ENCODE data around the gene GNB3.
"Not testable (repeated sequence)": the region's sequence is repeated elsewhere in the genome, so short reads cannot be mapped to it uniquely, and the experiment has no call there.

GNB3 gene

GRCh38 chr12:6860116-6860515 lies 19.4 kb downstream of the GNB3 start:
- no peak for DNase-seq (ENCODE audit: low read depth, low spot score)

- no peak for DNase-seq (ENCODE audit: low read depth, low spot score)
Observed at GRCh38 chr12:6860942-6861341, 20.2 kb downstream of the GNB3 start.

GRCh38 chr12:6861391-6861790 lies 20.7 kb downstream of the GNB3 start:
- DNase-seq (ENCODE audit: low read depth, low spot score) = no peak

- DNase-seq (ENCODE audit: low read depth, low spot score) = no peak
Observed at GRCh38 chr12:6863033-6863432, 22.3 kb downstream of the GNB3 start.

- no peak for DNase-seq (ENCODE audit: low read depth, low spot score)
Observed at GRCh38 chr12:6863586-6864321, 23.0 kb downstream of the GNB3 start.

GRCh38 chr12:6865307-6865706 lies 24.6 kb downstream of the GNB3 start:
- DNase-seq (ENCODE audit: low read depth, low spot score) = not testable (repeated sequence)

- DNase-seq (ENCODE audit: low read depth, low spot score) = no peak
Observed at GRCh38 chr12:6866163-6866919, 25.6 kb downstream of the GNB3 start.

- peak; percentile 51 for DNase-seq (ENCODE audit: low read depth, low spot score)
Observed at GRCh38 chr12:6866920-6867412, 26.2 kb downstream of the GNB3 start.

- DNase-seq (ENCODE audit: low read depth, low spot score) = peak; percentile 82
Observed at GRCh38 chr12:6867413-6868210, 26.9 kb downstream of the GNB3 start, which contains the start of gene TPI1. Gene TPI1, plus strand, starts transcription at chr12:6867531. Its CDS starts 36 bp downstream, at chr12:6867567.

GRCh38 chr12:6868211-6869048 lies 27.7 kb downstream of the GNB3 start:
- peak; percentile 43 for DNase-seq (ENCODE audit: low read depth, low spot score)

- peak; percentile 96 for DNase-seq (ENCODE audit: low read depth, low spot score)
Observed at GRCh38 chr12:6869049-6870021, 28.6 kb downstream of the GNB3 start.

GRCh38 chr12:6870304-6870703 lies 29.6 kb downstream of the GNB3 start:
- DNase-seq (ENCODE audit: low read depth, low spot score) = not testable (repeated sequence)

GRCh38 chr12:6871052-6871957 lies 30.6 kb downstream of the GNB3 start:
- peak; percentile 47 for DNase-seq (ENCODE audit: low read depth, low spot score)

- peak; percentile 96 for DNase-seq (ENCODE audit: low read depth, low spot score)
Observed at GRCh38 chr12:6872073-6873048, 31.6 kb downstream of the GNB3 start.

- DNase-seq (ENCODE audit: low read depth, low spot score) = peak; percentile 98
Observed at GRCh38 chr12:6873094-6874014, 32.6 kb downstream of the GNB3 start, which contains the start of gene SPSB2. Gene SPSB2, minus strand, starts transcription at chr12:6873303. Its CDS starts 402 bp downstream, at chr12:6872901.

GRCh38 chr12:6874015-6874368 lies 33.3 kb downstream of the GNB3 start:
- not testable (repeated sequence) for DNase-seq (ENCODE audit: low read depth, low spot score)

All from ELF-1 (cell line).